ENCODE results near the gene RPS25. TPM values are rescaled to one million over a fixed set of nuclear protein-coding genes. Genes with fewer than 3 reads are reported as not detected.
"Not testable (repeated sequence)": the region's sequence is repeated elsewhere in the genome, so short reads cannot be mapped to it uniquely, and the experiment has no call there.

RPS25 gene
- polyA plus RNA-seq, 1 donor from 2014 or later: 4,856 TPM

- H3K27ac Mint-ChIP-seq: no peak overlapping the region
- no peaks in the 10 kb centered on the region for H3K27me3 Mint-ChIP-seq
- no peaks in the 10 kb centered on the region for H3K9me3 Mint-ChIP-seq
- peaks cover 13% of the 10 kb centered on the region for H3K36me3 Mint-ChIP-seq
- H3K4me3 Mint-ChIP-seq: no peak overlapping the region
- H3K4me1 Mint-ChIP-seq: peaks cover 11 to 18% (median 17%) of the 10 kb centered on the region in 3 donors
These were observed 30.9 kb upstream of the RPS25 start for GRCh38 chr11:119049081-119049480.

DNA sequence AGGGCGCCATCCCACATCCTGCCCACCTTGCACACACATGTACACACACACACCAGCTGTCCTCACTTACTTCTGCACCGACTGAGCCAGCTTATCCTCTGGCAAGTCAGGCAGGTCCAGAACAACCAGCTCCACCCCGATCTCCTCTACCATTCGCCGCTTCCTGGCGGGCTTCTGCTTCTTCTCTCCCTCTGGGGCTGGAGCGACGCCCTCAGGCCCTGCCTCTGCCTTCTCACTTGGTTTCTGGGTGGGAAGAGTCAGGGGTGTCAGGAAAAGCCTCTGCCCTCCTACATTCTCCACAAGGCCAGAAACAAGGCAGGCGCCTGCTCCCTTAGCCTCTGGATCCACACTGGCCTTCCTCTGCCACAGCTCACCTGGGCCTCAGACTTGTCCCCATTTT is 30.5 kb upstream of the RPS25 start:
- Mint-ChIP-seq H3K27me3 (no peaks in the 10 kb centered on the region), H3K9me3 (no peaks in the 10 kb centered on the region), H3K27ac (no peak overlapping the region), H3K4me3 (no peak overlapping the region), H3K36me3 (peaks cover 13% of the 10 kb centered on the region), H3K4me1 (peaks cover 7 to 18% (median 15%) of the 10 kb centered on the region in 3 donors)

GRCh38 chr11:119047205-119047604 is 29.1 kb upstream of the RPS25 start:
- peaks cover 0 to 13% (median 9%) of the 10 kb centered on the region in 3 donors for H3K4me1 Mint-ChIP-seq
- no peaks in the 10 kb centered on the region for H3K27me3 Mint-ChIP-seq
- peaks cover 11% of the 10 kb centered on the region for H3K36me3 Mint-ChIP-seq
- no peak overlapping the region for H3K27ac Mint-ChIP-seq
- no peaks in the 10 kb centered on the region for H3K9me3 Mint-ChIP-seq
- no peak overlapping the region for H3K4me3 Mint-ChIP-seq

DNA sequence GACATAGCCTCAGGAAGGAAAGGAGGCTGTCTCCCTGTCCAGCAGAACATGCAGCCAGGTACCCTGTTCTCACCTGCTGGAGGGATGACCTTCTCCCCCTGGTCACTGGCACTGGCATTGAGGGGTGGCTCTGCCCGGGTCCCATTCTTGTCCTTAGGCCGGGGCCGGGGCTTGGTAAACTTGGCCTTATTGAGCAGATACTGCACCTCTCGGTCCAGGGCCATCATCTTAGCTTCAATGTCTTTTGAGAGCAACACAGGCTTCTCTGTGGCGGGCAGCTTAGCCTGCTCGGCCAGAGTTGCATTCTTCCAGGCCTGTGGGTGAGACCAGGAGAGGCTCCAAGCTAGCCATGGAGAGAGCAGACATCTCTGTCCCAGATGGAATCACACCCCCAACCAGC is 28.3 kb upstream of the RPS25 start:
- H3K36me3 Mint-ChIP-seq: peaks cover 11% of the 10 kb centered on the region

DNA sequence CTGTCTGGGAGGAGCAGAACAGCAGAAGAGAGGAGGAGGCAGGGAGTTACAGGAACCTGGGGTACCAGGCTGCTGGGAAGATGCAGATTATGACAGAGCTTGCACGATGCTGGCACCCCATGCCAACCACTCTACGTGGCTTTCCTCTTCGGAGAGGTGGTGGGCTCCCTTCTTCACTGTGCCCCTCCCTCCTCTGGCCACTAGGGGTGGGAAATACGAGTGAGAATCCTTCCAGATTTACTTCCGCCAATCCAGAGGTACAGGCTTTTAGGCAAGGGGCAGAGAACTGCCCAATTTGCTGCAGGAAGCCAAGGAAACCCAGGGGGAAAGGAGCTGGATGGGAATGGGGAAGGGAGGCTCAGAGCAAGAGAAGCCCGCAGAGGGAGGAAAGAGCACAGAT is 26.6 kb upstream of the RPS25 start:
- no peaks in the 10 kb centered on the region for H3K27me3 Mint-ChIP-seq
- peak overlapping the region in 1 of 4 donors; percentile 39 for H3K4me3 Mint-ChIP-seq
- no peak overlapping the region for H3K27ac Mint-ChIP-seq
- H3K36me3 Mint-ChIP-seq: peaks cover 9% of the 10 kb centered on the region
- H3K4me1 Mint-ChIP-seq: peaks cover 0 to 5% (median 4%) of the 10 kb centered on the region in 3 donors
- H3K9me3 Mint-ChIP-seq: no peaks in the 10 kb centered on the region

More for the DNA sequence above, 28.3 kb upstream of the RPS25 start:
- no peaks in the 10 kb centered on the region for H3K9me3 Mint-ChIP-seq
- H3K4me1 Mint-ChIP-seq: peaks cover 4 to 9% (median 4%) of the 10 kb centered on the region in 3 donors
- H3K27ac Mint-ChIP-seq: no peak overlapping the region
- no peak overlapping the region for H3K4me3 Mint-ChIP-seq
- no peaks in the 10 kb centered on the region for H3K27me3 Mint-ChIP-seq

DNA sequence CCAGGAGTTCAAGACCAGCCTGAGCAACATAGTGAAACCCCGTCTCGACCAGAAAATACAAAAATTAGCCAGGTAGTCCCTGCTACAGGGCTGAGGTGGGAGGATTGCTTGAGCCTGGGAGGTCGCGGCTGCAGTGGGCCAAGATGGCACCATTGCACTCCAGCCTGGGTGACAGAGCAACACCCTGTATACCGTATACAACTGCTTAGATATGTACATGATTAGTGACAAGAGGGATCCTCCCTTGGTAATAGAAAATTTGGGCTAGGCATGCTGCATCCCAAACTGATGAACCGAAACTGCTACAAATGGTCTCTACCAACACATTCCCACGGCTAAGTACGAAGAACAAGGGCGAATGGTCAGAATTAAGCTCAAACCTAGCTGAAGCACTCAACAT is 24.8 kb upstream of the RPS25 start:
- Mint-ChIP-seq H3K27me3 (no peaks in the 10 kb centered on the region), H3K36me3 (peaks cover 6% of the 10 kb centered on the region), H3K4me1 (peaks cover 6 to 14% (median 9%) of the 10 kb centered on the region in 3 donors), H3K27ac (no peak overlapping the region), H3K4me3 (no peak overlapping the region), H3K9me3 (no peaks in the 10 kb centered on the region)

GRCh38 chr11:119041821-119042514 is 23.8 kb upstream of the RPS25 start:
- no peak overlapping the region for H3K27ac Mint-ChIP-seq
- H3K4me1 Mint-ChIP-seq: peaks cover 6 to 14% (median 9%) of the 10 kb centered on the region in 3 donors
- no peaks in the 10 kb centered on the region for H3K9me3 Mint-ChIP-seq
- peaks cover 3% of the 10 kb centered on the region for H3K36me3 Mint-ChIP-seq
- no peak overlapping the region for H3K4me3 Mint-ChIP-seq
- H3K27me3 Mint-ChIP-seq: no peaks in the 10 kb centered on the region

GRCh38 chr11:119039471-119039870 is 21.3 kb upstream of the RPS25 start:
- not testable (repeated sequence) for H3K27me3 Mint-ChIP-seq, H3K36me3 Mint-ChIP-seq, H3K9me3 Mint-ChIP-seq, H3K4me3 Mint-ChIP-seq
- Mint-ChIP-seq H3K4me1 (peaks cover 6 to 14% (median 9%) of the 10 kb centered on the region in 3 donors), H3K27ac (peak overlapping the region in 2 of 3 donors; percentile 75 to 78)

- Mint-ChIP-seq H3K36me3 (no peaks in the 10 kb centered on the region), H3K27me3 (no peaks in the 10 kb centered on the region), H3K4me3 (no peak overlapping the region)
These were observed 20.7 kb upstream of the RPS25 start for GRCh38 chr11:119038884-119039283.

GRCh38 chr11:119034813-119035212 is 16.7 kb upstream of the RPS25 start:
- peaks cover 8 to 12% (median 11%) of the 10 kb centered on the region in 3 donors for H3K4me1 Mint-ChIP-seq
- H3K36me3 Mint-ChIP-seq: no peaks in the 10 kb centered on the region
- no peaks in the 10 kb centered on the region for H3K27me3 Mint-ChIP-seq
- H3K9me3 Mint-ChIP-seq: no peaks in the 10 kb centered on the region
- no peak overlapping the region for H3K27ac Mint-ChIP-seq
- H3K4me3 Mint-ChIP-seq: no peak overlapping the region

More at GRCh38 chr11:119038884-119039283, 20.7 kb upstream of the RPS25 start:
- H3K27ac Mint-ChIP-seq: no peak overlapping the region
- no peaks in the 10 kb centered on the region for H3K9me3 Mint-ChIP-seq
- peaks cover 6 to 14% (median 9%) of the 10 kb centered on the region in 3 donors for H3K4me1 Mint-ChIP-seq

GRCh38 chr11:119033421-119033820 is 15.3 kb upstream of the RPS25 start:
- H3K9me3 Mint-ChIP-seq, H3K27me3 Mint-ChIP-seq, H3K36me3 Mint-ChIP-seq, H3K4me3 Mint-ChIP-seq, H3K27ac Mint-ChIP-seq: not testable (repeated sequence)
- H3K4me1 Mint-ChIP-seq: peaks cover 5 to 13% (median 12%) of the 10 kb centered on the region in 3 donors

- H3K4me3 Mint-ChIP-seq: peak overlapping the region in 2 of 4 donors; percentile 8 to 28
- H3K36me3 Mint-ChIP-seq: no peaks in the 10 kb centered on the region
- peaks cover 5 to 13% (median 12%) of the 10 kb centered on the region in 3 donors for H3K4me1 Mint-ChIP-seq
- peak overlapping the region in 1 of 3 donors; percentile 14 for H3K27ac Mint-ChIP-seq
- H3K9me3 Mint-ChIP-seq: no peaks in the 10 kb centered on the region
- H3K27me3 Mint-ChIP-seq: no peaks in the 10 kb centered on the region
These were observed 13.8 kb upstream of the RPS25 start for GRCh38 chr11:119031912-119032280.

DNA sequence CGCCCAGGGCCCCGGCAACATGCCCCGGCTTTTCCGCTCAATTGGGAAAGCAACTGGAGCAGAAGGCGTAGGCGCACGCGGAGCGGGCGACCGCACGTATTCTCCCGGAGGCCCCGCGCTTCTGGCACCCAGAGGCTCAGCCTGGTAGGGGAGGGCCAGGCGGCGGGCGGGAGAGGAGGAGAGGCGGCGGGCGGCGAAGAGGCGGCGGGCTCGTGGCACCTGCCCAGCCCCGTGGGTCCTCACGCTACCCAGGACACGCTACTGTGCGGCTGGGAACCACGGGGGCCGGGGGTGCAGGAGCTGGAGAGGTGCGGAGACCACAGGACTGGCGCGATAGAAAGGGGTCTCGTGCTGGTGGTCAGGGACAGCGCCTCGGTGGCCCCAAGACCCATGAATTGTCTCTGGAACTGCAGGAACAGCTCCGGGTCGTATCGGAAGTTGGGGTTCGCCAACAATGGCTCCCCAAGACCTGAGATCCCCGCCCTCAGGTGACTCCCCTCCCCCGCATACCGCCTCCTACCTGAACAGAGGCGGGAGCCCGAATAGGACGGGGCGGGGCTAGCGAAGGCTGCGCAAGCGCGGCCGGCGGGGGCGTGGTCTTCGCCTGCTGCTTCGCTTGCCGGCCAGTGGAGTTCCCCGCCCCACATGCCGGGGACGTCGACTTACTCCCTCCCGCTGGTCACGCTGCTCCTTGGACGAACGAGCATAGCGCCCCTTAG is 12.3 kb upstream of the RPS25 start, which contains the start of gene SLC37A4:
SLC37A4 (minus strand) TSS at position 549 of the 719 bp plus-strand sequence.
- Mint-ChIP-seq H3K36me3 (no peaks in the 10 kb centered on the region), H3K27ac (peak within 1 kb of the TSS; percentile 59 to 92 (median 85)), H3K4me1 (peaks cover 7 to 13% (median 12%) of the 10 kb centered on the region in 3 donors), H3K27me3 (no peaks in the 10 kb centered on the region), H3K9me3 (no peaks in the 10 kb centered on the region), H3K4me3 (peak within 1 kb of the TSS; percentile 86 to 94 (median 89))

DNA sequence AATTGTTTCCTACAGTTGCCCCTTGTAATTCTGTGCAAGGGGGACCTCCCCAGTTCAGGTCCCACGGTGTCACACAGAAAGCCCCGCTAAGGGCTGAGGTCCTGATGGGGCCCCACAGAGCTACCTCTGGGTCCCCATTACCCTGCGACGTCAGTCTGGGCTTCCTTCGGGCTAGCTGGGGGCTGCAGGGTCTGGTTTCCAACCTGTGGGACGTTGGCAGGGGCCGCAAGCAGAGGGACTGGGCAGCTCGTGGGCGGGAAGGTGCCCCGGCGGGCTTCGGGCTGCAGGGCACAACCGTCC is 11.8 kb upstream of the RPS25 start:
- Mint-ChIP-seq H3K4me3 (peak overlapping the region; percentile 83 to 94 (median 87)), H3K27me3 (no peaks in the 10 kb centered on the region), H3K36me3 (no peaks in the 10 kb centered on the region), H3K4me1 (peaks cover 11 to 13% (median 12%) of the 10 kb centered on the region in 3 donors), H3K27ac (peak overlapping the region in 2 of 3 donors; percentile 7 to 59), H3K9me3 (no peaks in the 10 kb centered on the region)

GRCh38 chr11:119029340-119030028 is 11.3 kb upstream of the RPS25 start:
- H3K36me3 Mint-ChIP-seq: no peaks in the 10 kb centered on the region
- no peaks in the 10 kb centered on the region for H3K27me3 Mint-ChIP-seq
- peak overlapping the region; percentile 7 to 59 (median 13) for H3K27ac Mint-ChIP-seq
- H3K9me3 Mint-ChIP-seq: no peaks in the 10 kb centered on the region
- H3K4me1 Mint-ChIP-seq: peaks cover 11 to 13% (median 12%) of the 10 kb centered on the region in 3 donors
- H3K4me3 Mint-ChIP-seq: peak overlapping the region; percentile 38 to 94 (median 87)
